ENCODE measurements around the gene XRCC5.

The XRCC5 gene

GRCh38 chr2:216164087-216164486 lies 54.9 kb downstream of the XRCC5 start:
- no peak for ATAC-seq
- TF ChIP-seq CREB5 (CRISPR knock-in tag; IDR thresholded peaks at IDR 0.05; ENCODE audit: low read depth): no peak
- no peak for TF ChIP-seq SNAI2 (CRISPR knock-in tag; IDR thresholded peaks at IDR 0.05)
- no peak for TF ChIP-seq POU6F1 (CRISPR knock-in tag; IDR thresholded peaks at IDR 0.05; ENCODE audit: borderline replicate concordance, low read depth)
- TF ChIP-seq BACH2 (CRISPR knock-in tag; IDR thresholded peaks at IDR 0.05; ENCODE audit: borderline replicate concordance): no peak

GRCh38 chr2:216164576-216164975 lies 55.4 kb downstream of the XRCC5 start:
- ATAC-seq: no peak
- TF ChIP-seq PATZ1 (CRISPR knock-in tag; IDR thresholded peaks at IDR 0.05; ENCODE audit: borderline replicate concordance): no peak

GRCh38 chr2:216165711-216166110 lies 56.6 kb downstream of the XRCC5 start:
- no peak for TF ChIP-seq ZFP3 (CRISPR knock-in tag; IDR thresholded peaks at IDR 0.05)
- TF ChIP-seq CSDC2 (CRISPR knock-in tag; IDR thresholded peaks at IDR 0.05): no peak
- TF ChIP-seq SNAI2 (CRISPR knock-in tag; IDR thresholded peaks at IDR 0.05): no peak
- no peak for TF ChIP-seq ESRRG (CRISPR knock-in tag; IDR thresholded peaks at IDR 0.05)
- no peak for TF ChIP-seq TOX (CRISPR knock-in tag; IDR thresholded peaks at IDR 0.05; ENCODE audit: borderline replicate concordance)
- TF ChIP-seq PATZ1 (CRISPR knock-in tag; IDR thresholded peaks at IDR 0.05; ENCODE audit: borderline replicate concordance): no peak
- TF ChIP-seq BACH2 (CRISPR knock-in tag; IDR thresholded peaks at IDR 0.05; ENCODE audit: borderline replicate concordance): no peak
- TF ChIP-seq PPARA (CRISPR knock-in tag; IDR thresholded peaks at IDR 0.05; ENCODE audit: borderline replicate concordance): no peak
- no peak for TF ChIP-seq ZFP30 (CRISPR knock-in tag; IDR thresholded peaks at IDR 0.05)
- no peak for TF ChIP-seq ARNTL (CRISPR knock-in tag; IDR thresholded peaks at IDR 0.05; ENCODE audit: borderline replicate concordance, low read depth)
- TF ChIP-seq GLIS3 (CRISPR knock-in tag; IDR thresholded peaks at IDR 0.05): no peak
- TF ChIP-seq POU6F1 (CRISPR knock-in tag; IDR thresholded peaks at IDR 0.05; ENCODE audit: borderline replicate concordance, low read depth): no peak
- TF ChIP-seq RARB (CRISPR knock-in tag; IDR thresholded peaks at IDR 0.05): no peak
- no peak for TF ChIP-seq ZNF565 (CRISPR knock-in tag; conservative IDR thresholded peaks at IDR 0.05; ENCODE audit: low read depth)
- TF ChIP-seq OSR1 (CRISPR knock-in tag; IDR thresholded peaks at IDR 0.05): no peak
- ATAC-seq: no peak

DNA sequence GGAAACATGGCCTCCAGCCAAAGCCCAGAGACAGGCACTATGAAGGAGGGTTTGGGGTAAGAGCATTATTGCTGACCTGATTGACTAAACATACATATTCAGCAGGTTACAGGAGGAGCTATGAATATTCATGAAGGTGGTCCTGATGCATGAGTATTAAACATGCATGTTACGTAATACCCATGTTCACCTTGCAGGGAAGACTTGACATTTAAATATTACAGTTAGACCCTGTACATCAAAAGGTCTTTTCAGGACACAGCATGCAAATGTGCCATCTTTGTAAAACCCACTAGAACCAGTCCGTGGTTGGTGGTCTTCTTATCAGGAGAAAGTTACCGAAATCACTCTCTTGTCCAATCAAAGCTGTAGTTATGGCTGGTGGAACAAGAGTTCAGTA lies 59.9 kb downstream of the XRCC5 start:
- no peak for ATAC-seq
- TF ChIP-seq ZNF8 (CRISPR knock-in tag; IDR thresholded peaks at IDR 0.05): no peak
- no peak for TF ChIP-seq TCF4 (CRISPR knock-in tag; IDR thresholded peaks at IDR 0.05; ENCODE audit: borderline replicate concordance)
- TF ChIP-seq, protein P1, sequence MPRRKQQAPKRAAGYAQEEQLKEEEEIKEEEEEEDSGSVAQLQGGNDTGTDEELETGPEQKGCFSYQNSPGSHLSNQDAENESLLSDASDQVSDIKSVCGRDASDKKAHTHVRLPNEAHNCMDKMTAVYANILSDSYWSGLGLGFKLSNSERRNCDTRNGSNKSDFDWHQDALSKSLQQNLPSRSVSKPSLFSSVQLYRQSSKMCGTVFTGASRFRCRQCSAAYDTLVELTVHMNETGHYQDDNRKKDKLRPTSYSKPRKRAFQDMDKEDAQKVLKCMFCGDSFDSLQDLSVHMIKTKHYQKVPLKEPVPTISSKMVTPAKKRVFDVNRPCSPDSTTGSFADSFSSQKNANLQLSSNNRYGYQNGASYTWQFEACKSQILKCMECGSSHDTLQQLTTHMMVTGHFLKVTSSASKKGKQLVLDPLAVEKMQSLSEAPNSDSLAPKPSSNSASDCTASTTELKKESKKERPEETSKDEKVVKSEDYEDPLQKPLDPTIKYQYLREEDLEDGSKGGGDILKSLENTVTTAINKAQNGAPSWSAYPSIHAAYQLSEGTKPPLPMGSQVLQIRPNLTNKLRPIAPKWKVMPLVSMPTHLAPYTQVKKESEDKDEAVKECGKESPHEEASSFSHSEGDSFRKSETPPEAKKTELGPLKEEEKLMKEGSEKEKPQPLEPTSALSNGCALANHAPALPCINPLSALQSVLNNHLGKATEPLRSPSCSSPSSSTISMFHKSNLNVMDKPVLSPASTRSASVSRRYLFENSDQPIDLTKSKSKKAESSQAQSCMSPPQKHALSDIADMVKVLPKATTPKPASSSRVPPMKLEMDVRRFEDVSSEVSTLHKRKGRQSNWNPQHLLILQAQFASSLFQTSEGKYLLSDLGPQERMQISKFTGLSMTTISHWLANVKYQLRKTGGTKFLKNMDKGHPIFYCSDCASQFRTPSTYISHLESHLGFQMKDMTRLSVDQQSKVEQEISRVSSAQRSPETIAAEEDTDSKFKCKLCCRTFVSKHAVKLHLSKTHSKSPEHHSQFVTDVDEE (CRISPR knock-in tag; IDR thresholded peaks at IDR 0.05): no peak
- no peak for TF ChIP-seq OSR1 (CRISPR knock-in tag; IDR thresholded peaks at IDR 0.05)
- TF ChIP-seq CREB5 (CRISPR knock-in tag; IDR thresholded peaks at IDR 0.05; ENCODE audit: low read depth): no peak
- no peak for TF ChIP-seq PPARA (CRISPR knock-in tag; IDR thresholded peaks at IDR 0.05; ENCODE audit: borderline replicate concordance)
